Measurements from ENCODE around the gene KLHL14.

GRCh38 chr18:32760391-32760790, 12.4 kb downstream of the KLHL14 start:
- TF ChIP-seq CTCF (IDR thresholded peaks at IDR 0.05) (no peak), EZH2 (IDR thresholded peaks at IDR 0.05; ENCODE audit: borderline replicate concordance, insufficient read depth, low read depth, low read length, poor library complexity, severe bottlenecking) (no peak)
